Tibial nerve (tissue), 3 donors: Measurements from ENCODE around the gene MYOG.

ENCODE experiments used
- CTCF ChIP-seq, 5 experiments: fragments of 200-600 bp in 3 of 5; fragments of 450-650 bp in 2 of 5; sonication (generic) in 3 of 5; IDR thresholded peaks; one replicate each; pipeline ENCODE4 v1.5.1; 2016 to 2019; ENCODE audit warnings: antibody characterized with exemption in 5 of 5, mild to moderate bottlenecking in 3 of 5, moderate library complexity in 2 of 5
- POLR2A ChIP-seq, 2 donors: fragments of 450-650 bp; IDR thresholded peaks; one replicate each; pipeline ENCODE4 v1.6.1; 2017; ENCODE audit warnings: antibody characterized with exemption in 2 of 2, mild to moderate bottlenecking in 2 of 2, moderate library complexity in 2 of 2

- TF ChIP-seq POLR2A (IDR thresholded peaks at IDR 0.05) (no peak), CTCF (IDR thresholded peaks at IDR 0.05) (no peak)
Observed at GRCh38 chr1:203036537-203036936, 49.3 kb downstream of the MYOG start.
